Activated naive CD8-positive, alpha-beta T cell (primary cell): Measurements from ENCODE around the gene COL11A2.

Source experiments
- H3K27ac Mint-ChIP-seq: one replicate; pipeline ENCODE4 v1.8.0; 2021; ENCODE audit warnings: mixed read lengths
- H3K27me3 Mint-ChIP-seq: one replicate; pipeline ENCODE4 v1.8.0; 2021; ENCODE audit warnings: mixed read lengths
- H3K36me3 Mint-ChIP-seq: one replicate; pipeline ENCODE4 v1.8.0; 2021; ENCODE audit warnings: mixed read lengths
- H3K4me1 Mint-ChIP-seq: one replicate; pipeline ENCODE4 v1.8.0; 2021; ENCODE audit warnings: low read depth, mixed read lengths
- H3K4me3 Mint-ChIP-seq: one replicate; pipeline ENCODE4 v1.8.0; 2021; ENCODE audit warnings: mild to moderate bottlenecking, mixed read lengths
- H3K9me3 Mint-ChIP-seq: one replicate; pipeline ENCODE4 v1.8.0; 2021; ENCODE audit warnings: low read depth, mixed read lengths

COL11A2 gene

DNA sequence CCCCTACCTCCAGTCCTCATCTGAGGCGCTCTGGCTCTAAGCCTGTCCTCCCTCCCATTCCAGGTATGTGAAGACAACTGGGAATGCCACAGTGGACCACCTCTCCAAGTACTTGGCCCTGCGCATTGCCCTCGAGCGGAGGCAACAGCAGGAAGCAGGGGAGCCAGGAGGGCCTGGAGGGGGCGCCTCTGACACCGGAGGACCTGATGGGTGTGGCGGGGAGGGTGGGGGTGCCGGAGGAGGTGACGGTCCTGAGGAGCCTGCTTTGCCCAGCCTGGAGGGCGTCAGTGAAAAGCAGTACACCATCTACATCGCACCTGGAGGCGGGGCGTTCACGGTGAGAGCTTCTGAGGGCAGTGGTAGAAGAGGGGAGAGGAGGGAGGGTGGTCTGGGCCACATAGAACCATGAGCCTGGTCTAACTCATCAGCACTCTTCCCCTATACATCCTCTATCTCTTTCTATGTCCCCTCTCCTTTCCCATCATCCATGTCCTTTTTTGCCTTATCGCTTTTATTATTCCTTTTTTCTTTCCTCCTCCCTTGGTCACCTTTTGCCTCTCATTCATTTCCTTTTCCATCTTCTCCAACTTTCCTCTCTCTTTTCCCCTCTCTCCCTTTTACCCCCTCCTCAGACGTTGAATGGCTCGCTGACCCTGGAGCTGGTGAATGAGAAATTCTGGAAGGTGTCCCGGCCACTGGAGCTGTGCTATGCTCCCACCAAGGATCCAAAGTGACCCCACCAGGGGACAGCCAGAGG, 19.6 kb upstream of the COL11A2 start:
- no peak overlapping the region for H3K27ac Mint-ChIP-seq
- no peaks in the 10 kb centered on the region for H3K27me3 Mint-ChIP-seq
- H3K36me3 Mint-ChIP-seq = no peaks in the 10 kb centered on the region
- H3K9me3 Mint-ChIP-seq = no peaks in the 10 kb centered on the region
- peaks cover 47% of the 10 kb centered on the region for H3K4me1 Mint-ChIP-seq
- peak overlapping the region; percentile 41 for H3K4me3 Mint-ChIP-seq

DNA sequence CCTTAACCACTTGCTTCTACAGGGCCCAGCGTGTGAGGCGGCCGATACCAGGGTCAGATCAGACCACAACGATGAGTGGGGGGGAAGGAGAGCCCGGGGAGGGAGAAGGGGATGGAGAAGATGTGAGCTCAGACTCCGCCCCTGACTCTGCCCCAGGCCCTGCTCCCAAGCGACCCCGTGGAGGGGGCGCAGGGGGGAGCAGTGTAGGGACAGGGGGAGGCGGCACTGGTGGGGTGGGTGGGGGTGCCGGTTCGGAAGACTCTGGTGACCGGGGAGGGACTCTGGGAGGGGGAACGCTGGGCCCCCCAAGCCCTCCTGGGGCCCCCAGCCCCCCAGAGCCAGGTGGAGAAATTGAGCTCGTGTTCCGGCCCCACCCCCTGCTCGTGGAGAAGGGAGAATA, 18.9 kb upstream of the COL11A2 start:
- H3K36me3 Mint-ChIP-seq = no peaks in the 10 kb centered on the region
- H3K27me3 Mint-ChIP-seq = no peaks in the 10 kb centered on the region
- H3K4me3 Mint-ChIP-seq = no peak overlapping the region
- no peak overlapping the region for H3K27ac Mint-ChIP-seq
- H3K4me1 Mint-ChIP-seq = peaks cover 47% of the 10 kb centered on the region
- H3K9me3 Mint-ChIP-seq = no peaks in the 10 kb centered on the region

DNA sequence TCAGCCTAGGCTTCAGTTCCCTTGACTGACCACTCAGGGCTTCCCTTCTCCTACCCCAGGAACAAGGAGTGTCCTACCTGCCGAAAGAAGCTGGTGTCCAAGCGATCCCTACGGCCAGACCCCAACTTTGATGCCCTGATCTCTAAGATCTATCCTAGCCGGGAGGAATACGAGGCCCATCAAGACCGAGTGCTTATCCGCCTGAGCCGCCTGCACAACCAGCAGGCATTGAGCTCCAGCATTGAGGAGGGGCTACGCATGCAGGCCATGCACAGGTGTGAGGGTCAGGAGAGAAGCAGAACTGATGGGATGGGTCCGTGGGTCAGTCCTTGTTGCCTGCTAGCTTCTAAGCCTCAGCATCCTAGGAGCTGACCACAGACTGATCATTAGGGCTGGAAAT, 17.6 kb upstream of the COL11A2 start:
- Mint-ChIP-seq H3K4me3 (peak overlapping the region; percentile 93), H3K9me3 (no peaks in the 10 kb centered on the region), H3K36me3 (no peaks in the 10 kb centered on the region), H3K4me1 (peaks cover 51% of the 10 kb centered on the region), H3K27ac (no peak overlapping the region), H3K27me3 (no peaks in the 10 kb centered on the region)

DNA sequence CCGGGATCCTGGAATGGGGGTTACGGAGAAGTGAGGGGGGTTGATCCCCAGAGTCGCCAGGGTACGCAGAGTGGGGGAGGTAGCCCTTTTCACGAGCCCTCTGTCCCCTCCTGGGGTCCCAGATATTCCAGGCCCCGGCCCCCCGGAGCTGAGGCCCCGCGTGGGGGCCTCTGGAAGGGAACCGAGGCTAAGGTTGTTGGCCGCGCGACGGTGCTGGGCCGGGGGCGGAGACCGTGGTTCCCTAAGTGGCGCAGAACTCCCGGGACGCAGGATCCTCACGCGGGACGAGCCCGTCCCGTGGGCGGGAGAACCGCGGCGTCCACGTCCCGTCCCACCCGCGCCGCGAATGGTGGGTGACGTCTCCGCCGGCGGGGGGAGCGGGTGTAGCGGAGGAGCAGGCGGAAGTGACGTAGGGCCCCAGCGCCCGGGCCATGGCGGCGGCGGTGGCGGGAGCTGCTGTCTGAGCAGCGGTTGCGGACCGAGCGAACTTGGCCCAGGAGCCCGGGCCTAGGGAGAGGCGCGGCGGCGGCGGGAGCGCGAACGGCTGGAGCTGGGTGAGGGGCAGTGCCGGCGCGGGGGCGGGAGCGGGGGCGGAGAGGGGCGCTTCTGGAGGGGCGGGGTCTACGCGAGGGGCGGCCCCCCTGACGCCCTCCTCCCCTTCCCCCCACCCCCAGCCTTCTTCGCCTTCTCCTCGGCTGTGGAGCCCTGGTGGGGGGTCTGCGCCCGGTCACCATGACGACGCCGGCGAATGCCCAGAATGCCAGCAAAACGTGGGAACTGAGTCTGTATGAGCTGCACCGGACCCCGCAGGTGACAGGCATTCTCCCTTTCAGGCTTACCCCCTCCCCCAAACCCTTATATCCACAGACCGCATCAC, 16.1 kb upstream of the COL11A2 start, which contains the start of gene RING1:
Gene RING1, plus strand, starts transcription at position 410 of the 877 bp plus-strand sequence. Its CDS starts 323 bp downstream, at position 733.
- Mint-ChIP-seq H3K36me3 (peaks cover 2% of the 10 kb centered on the region), H3K4me3 (peak within 1 kb of the TSS; percentile 93), H3K27ac (peak within 1 kb of the TSS; percentile 91), H3K27me3 (no peaks in the 10 kb centered on the region), H3K9me3 (no peaks in the 10 kb centered on the region), H3K4me1 (peaks cover 48% of the 10 kb centered on the region)

GRCh38 chr6:33207552-33208090, 15.4 kb upstream of the COL11A2 start:
- H3K27me3 Mint-ChIP-seq = no peaks in the 10 kb centered on the region
- H3K27ac Mint-ChIP-seq = peak overlapping the region; percentile 84
- peaks cover 5% of the 10 kb centered on the region for H3K36me3 Mint-ChIP-seq
- H3K4me3 Mint-ChIP-seq = peak overlapping the region; percentile 93
- H3K9me3 Mint-ChIP-seq = no peaks in the 10 kb centered on the region
- peaks cover 48% of the 10 kb centered on the region for H3K4me1 Mint-ChIP-seq

DNA sequence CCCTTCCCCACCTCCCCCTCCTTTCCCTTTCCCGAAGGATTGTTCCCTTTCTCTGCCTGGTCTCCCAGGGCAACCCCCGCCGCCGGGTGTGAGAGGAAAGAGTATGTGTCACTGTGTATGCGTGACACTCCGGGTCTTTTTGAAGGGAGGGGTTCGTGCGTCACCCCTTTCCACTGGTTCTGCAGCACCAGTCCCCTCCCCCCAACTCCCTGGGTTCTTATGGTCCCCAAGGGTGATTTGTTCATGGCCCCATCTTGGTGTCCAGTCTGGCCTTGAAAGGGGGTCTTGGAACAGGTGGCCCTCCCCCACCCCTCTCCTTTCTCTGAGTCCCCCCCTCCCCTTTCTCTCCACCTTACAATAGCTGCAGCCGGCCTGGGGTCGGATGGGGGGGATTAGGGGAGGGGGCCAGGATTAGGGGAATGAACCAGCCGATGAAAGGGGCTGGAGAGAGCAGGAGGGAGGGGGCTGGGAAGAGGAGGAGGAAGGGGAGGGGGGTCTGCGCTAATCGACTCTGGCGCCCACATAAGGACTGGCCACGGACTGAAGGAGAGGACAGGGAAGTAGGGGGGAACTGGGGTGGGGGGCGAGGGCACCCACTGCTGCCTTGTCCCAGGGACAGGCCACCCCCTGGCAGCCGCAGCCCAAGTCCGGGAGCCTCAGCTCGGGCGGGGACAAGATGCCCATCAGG, 14.7 kb upstream of the COL11A2 start:
- no peak overlapping the region for H3K27ac Mint-ChIP-seq
- H3K4me3 Mint-ChIP-seq = peak overlapping the region; percentile 93
- H3K9me3 Mint-ChIP-seq = no peaks in the 10 kb centered on the region
- H3K4me1 Mint-ChIP-seq = peaks cover 51% of the 10 kb centered on the region
- H3K36me3 Mint-ChIP-seq = peaks cover 5% of the 10 kb centered on the region
- no peaks in the 10 kb centered on the region for H3K27me3 Mint-ChIP-seq

GRCh38 chr6:33206027-33206863, 14.0 kb upstream of the COL11A2 start:
- no peaks in the 10 kb centered on the region for H3K9me3 Mint-ChIP-seq
- H3K36me3 Mint-ChIP-seq = peaks cover 5% of the 10 kb centered on the region
- no peaks in the 10 kb centered on the region for H3K27me3 Mint-ChIP-seq
- H3K4me3 Mint-ChIP-seq = peak overlapping the region; percentile 99
- peak overlapping the region; percentile 97 for H3K27ac Mint-ChIP-seq
- H3K4me1 Mint-ChIP-seq = peaks cover 58% of the 10 kb centered on the region

DNA sequence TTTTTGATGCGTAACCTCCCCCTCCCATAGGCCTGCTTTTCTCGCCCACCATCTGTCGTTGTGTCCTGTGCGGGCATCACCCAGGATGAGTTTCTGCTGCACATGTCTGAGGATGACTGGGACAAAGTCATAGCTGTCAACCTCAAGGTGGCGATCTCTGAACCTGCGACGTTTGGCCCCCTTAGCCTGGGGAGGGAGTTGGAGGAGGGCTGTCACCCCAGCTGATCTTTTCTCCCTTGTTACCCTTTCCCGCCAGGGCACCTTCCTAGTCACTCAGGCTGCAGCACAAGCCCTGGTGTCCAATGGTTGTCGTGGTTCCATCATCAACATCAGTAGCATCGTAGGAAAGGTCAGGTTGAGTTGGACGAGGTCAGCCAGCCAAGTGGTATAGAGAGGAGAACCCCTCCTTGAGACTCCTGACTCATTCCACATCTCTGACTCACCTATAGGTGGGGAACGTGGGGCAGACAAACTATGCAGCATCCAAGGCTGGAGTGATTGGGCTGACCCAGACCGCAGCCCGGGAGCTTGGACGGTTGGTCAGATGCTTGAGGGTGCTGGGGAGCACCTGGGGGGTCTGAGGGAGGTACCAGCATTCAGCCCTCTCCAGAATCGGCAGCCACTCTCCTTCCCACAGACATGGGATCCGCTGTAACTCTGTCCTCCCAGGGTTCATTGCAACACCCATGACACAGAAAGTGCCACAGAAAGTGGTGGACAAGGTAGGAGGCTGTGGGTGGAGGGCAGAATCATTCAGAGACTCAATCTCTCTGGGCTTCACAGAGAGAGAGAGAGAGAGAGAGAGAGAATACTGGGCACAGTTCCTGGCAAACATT, 13.1 kb upstream of the COL11A2 start:
- H3K4me3 Mint-ChIP-seq = peak overlapping the region; percentile 99
- H3K27ac Mint-ChIP-seq = peak overlapping the region; percentile 97
- H3K4me1 Mint-ChIP-seq = peaks cover 62% of the 10 kb centered on the region
- no peaks in the 10 kb centered on the region for H3K9me3 Mint-ChIP-seq
- peaks cover 8% of the 10 kb centered on the region for H3K36me3 Mint-ChIP-seq
- H3K27me3 Mint-ChIP-seq = no peaks in the 10 kb centered on the region

DNA sequence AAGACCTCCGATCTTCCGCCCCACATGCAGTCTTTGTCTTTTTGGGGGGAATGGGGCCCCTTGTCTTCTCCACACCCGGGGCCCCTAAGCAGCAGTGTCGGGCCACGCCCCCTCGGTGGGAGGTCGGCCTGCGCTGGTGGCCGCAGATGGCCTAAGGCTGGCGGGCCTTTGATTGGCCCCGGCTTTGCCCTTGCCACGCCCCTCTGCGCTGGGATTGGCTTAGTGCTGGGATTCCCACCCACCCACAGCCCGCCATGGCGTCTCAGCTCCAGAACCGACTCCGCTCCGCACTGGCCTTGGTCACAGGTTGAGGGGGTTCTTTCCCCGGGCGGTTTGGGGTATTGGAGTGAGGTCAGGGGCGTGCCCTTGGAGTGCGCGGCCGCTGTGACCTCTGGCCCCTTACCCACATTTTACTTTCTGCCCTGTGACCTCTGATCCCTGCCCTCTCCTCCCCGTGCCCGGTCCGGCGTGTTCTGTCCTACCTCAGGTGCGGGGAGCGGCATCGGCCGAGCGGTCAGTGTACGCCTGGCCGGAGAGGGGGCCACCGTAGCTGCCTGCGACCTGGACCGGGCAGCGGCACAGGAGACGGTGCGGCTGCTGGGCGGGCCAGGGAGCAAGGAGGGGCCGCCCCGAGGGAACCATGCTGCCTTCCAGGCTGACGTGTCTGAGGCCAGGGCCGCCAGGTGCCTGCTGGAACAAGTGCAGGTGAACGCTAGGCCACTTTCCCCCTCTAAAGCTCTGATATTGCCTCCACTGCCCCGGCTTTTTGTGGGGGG, 12.3 kb upstream of the COL11A2 start, which contains the start of gene HSD17B8:
Gene HSD17B8, plus strand, starts transcription at position 241 of the 776 bp plus-strand sequence. Its CDS starts 14 bp downstream, at position 255.
- H3K4me3 Mint-ChIP-seq = peak within 1 kb of the TSS; percentile 99
- H3K36me3 Mint-ChIP-seq = peaks cover 8% of the 10 kb centered on the region
- no peaks in the 10 kb centered on the region for H3K9me3 Mint-ChIP-seq
- H3K4me1 Mint-ChIP-seq = peaks cover 59% of the 10 kb centered on the region
- H3K27ac Mint-ChIP-seq = peak within 1 kb of the TSS; percentile 97
- no peaks in the 10 kb centered on the region for H3K27me3 Mint-ChIP-seq

GRCh38 chr6:33204165-33204414, 11.8 kb upstream of the COL11A2 start:
- H3K4me3 Mint-ChIP-seq = peak overlapping the region; percentile 99
- peak overlapping the region; percentile 81 for H3K27ac Mint-ChIP-seq
- peaks cover 59% of the 10 kb centered on the region for H3K4me1 Mint-ChIP-seq
- peaks cover 8% of the 10 kb centered on the region for H3K36me3 Mint-ChIP-seq
- no peaks in the 10 kb centered on the region for H3K27me3 Mint-ChIP-seq
- no peaks in the 10 kb centered on the region for H3K9me3 Mint-ChIP-seq

DNA sequence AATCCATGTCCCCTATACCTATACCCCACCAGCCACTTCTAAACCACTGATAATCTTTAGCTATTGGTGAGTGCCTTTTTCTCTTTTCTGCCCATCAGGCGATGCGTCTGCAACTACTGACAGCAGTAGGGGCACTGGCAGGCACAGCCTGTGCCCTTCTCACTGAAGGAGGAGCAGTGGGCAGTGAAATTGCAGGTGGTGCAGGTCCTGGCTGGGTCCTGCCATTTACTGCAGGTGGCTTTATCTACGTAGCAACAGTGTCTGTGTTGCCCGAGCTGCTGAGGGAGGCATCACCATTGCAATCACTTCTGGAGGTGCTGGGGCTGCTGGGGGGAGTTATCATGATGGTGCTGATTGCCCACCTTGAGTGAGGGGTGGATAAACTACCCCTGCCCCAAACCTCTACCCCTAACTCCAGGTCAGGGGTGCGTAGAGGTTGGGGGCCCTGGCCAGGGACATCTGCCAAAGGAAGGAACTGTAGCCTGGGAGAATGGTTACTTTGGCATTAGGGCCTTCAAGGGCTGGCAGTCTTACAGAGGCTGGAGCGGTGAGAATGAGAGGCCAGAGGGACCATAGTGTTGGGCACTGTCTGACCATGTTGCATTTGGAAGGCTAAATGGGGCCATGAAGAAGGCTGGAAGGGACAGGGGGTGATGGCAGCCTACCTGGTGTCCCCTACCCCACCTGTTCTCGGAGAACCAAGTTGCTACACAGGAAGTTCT, 11.3 kb upstream of the COL11A2 start:
- Mint-ChIP-seq H3K9me3 (no peaks in the 10 kb centered on the region), H3K4me1 (peaks cover 58% of the 10 kb centered on the region), H3K27me3 (no peaks in the 10 kb centered on the region), H3K4me3 (peak overlapping the region; percentile 99), H3K36me3 (peaks cover 8% of the 10 kb centered on the region), H3K27ac (peak overlapping the region; percentile 41)

DNA sequence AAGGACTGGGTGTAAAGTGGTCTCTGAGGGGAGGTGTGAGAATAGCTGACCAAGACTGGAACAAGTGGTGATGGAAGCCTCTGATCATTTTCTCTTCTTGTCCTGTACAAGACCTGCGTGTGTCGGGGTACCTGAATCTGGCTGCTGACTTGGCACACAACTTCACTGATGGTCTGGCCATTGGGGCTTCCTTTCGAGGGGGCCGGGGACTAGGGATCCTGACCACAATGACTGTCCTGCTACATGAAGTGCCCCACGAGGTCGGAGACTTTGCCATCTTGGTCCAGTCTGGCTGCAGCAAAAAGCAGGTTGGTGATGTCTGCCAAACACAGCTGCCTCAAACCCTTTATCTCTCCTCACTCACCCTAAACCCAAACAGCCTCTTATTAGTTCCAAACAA, 10.5 kb upstream of the COL11A2 start:
- H3K36me3 Mint-ChIP-seq = peaks cover 8% of the 10 kb centered on the region
- H3K9me3 Mint-ChIP-seq = no peaks in the 10 kb centered on the region
- peak overlapping the region; percentile 100 for H3K27ac Mint-ChIP-seq
- H3K4me1 Mint-ChIP-seq = peaks cover 66% of the 10 kb centered on the region
- no peaks in the 10 kb centered on the region for H3K27me3 Mint-ChIP-seq
- peak overlapping the region; percentile 99 for H3K4me3 Mint-ChIP-seq
